SU-DHL-6 (cell line): ENCODE measurements around the gene KRT24.

Experiments
- EZH2phosphoT487 ChIP-seq: fragments of 200-600 bp; sonication (generic), shearing (Covaris generic); conservative IDR thresholded peaks from 2 replicates; pipeline ENCODE4 v1.6.1; 2018; ENCODE audit warnings: mild to moderate bottlenecking, antibody characterized with exemption, low read length, moderate library complexity, mixed read lengths
- TF ChIP-seq, protein P1 (sequence below): fragments of 200-600 bp; sonication (generic); IDR thresholded peaks from one replicate; pipeline ENCODE4 v1.5.1; 2017; ENCODE audit warnings: antibody characterized with exemption, mild to moderate bottlenecking, low read length, moderate library complexity; ENCODE audit not compliant: insufficient read depth, poor library complexity, severe bottlenecking

GRCh38 chr17:40678902-40679522, 24.5 kb downstream of the KRT24 start:
- TF ChIP-seq, protein P1, sequence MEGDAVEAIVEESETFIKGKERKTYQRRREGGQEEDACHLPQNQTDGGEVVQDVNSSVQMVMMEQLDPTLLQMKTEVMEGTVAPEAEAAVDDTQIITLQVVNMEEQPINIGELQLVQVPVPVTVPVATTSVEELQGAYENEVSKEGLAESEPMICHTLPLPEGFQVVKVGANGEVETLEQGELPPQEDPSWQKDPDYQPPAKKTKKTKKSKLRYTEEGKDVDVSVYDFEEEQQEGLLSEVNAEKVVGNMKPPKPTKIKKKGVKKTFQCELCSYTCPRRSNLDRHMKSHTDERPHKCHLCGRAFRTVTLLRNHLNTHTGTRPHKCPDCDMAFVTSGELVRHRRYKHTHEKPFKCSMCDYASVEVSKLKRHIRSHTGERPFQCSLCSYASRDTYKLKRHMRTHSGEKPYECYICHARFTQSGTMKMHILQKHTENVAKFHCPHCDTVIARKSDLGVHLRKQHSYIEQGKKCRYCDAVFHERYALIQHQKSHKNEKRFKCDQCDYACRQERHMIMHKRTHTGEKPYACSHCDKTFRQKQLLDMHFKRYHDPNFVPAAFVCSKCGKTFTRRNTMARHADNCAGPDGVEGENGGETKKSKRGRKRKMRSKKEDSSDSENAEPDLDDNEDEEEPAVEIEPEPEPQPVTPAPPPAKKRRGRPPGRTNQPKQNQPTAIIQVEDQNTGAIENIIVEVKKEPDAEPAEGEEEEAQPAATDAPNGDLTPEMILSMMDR = no peak
- no peak for TF ChIP-seq EZH2phosphoT487
